Tibial nerve (tissue), 4 donors: ENCODE data around the gene LRCOL1. TPM values are rescaled to one million over a fixed set of nuclear protein-coding genes. Genes with fewer than 3 reads are reported as not detected.

Source experiments
- DNase-seq, 2 donors: peaks; one replicate each; pipeline ENCODE4 v3.0.0-alpha.2; 2019; ENCODE audit warnings: low spot score in 2 of 2
- H3K27ac ChIP-seq, 4 donors: fragments of 200-600 bp; sonication (generic) in 3 of 4; one replicate each; pipeline ENCODE4 v1.5.1; 2017 to 2019; ENCODE audit warnings: mild to moderate bottlenecking in 1 of 4
- H3K27me3 ChIP-seq, 2 donors: fragments of 200-600 bp; sonication (generic) in 1 of 2; one replicate each; pipeline versions ENCODE4 v1.5.1 to v1.6.0; 2017 to 2019
- H3K36me3 ChIP-seq, 3 donors: fragments of 200-600 bp; sonication (generic); one replicate each; pipeline ENCODE4 v1.5.1; 2018 to 2019
- H3K4me1 ChIP-seq, 4 donors: fragments of 200-600 bp; sonication (generic) in 3 of 4; one replicate each; pipeline ENCODE4 v1.5.1; 2017 to 2019
- H3K4me3 ChIP-seq, 4 donors: fragments of 200-600 bp; sonication (generic) in 3 of 4; one replicate each; pipeline ENCODE4 v1.5.1; 2017 to 2019; ENCODE audit warnings: mild to moderate bottlenecking in 1 of 4, moderate library complexity in 1 of 4
- H3K9me3 ChIP-seq, 4 donors: fragments of 200-600 bp; sonication (generic) in 3 of 4; one replicate each; pipeline ENCODE4 v1.5.1; 2017 to 2019
- CTCF ChIP-seq, 5 experiments: fragments of 200-600 bp in 3 of 5; fragments of 450-650 bp in 2 of 5; sonication (generic) in 3 of 5; IDR thresholded peaks; one replicate each; pipeline ENCODE4 v1.5.1; 2016 to 2019; ENCODE audit warnings: antibody characterized with exemption in 5 of 5, mild to moderate bottlenecking in 3 of 5, moderate library complexity in 2 of 5
- EP300 ChIP-seq, 2 donors: sonication (generic); formaldehyde crosslinking; IDR thresholded peaks; one replicate each; pipeline ENCODE4 v1.6.1; 2017; ENCODE audit warnings: antibody characterized with exemption in 2 of 2, mild to moderate bottlenecking in 1 of 2
- POLR2A ChIP-seq, 2 donors: fragments of 450-650 bp; IDR thresholded peaks; one replicate each; pipeline ENCODE4 v1.6.1; 2017; ENCODE audit warnings: antibody characterized with exemption in 2 of 2, mild to moderate bottlenecking in 2 of 2, moderate library complexity in 2 of 2
- WGBS, 2 donors: methylation state at CpG; one replicate each; pipeline ENCODE4 v1.1.5; 2018; 5-methylcytosine and 5-hydroxymethylcytosine counted together
- total RNA-seq, 4 donors: library from RNA; depleted of rRNA; stranded (reverse); fragments of >200 nt; gene quantifications; one replicate each; pipeline ENCODE4 v1.1.0, GENCODE V29; 2016

The LRCOL1 gene
- total RNA-seq, 4 donors from 2014 or later: not detected

- no peak for DNase-seq
- Histone ChIP-seq H3K9me3 (peaks cover 0 to under 1% (median 0%) of the 10 kb centered on the region in 4 donors), H3K27ac (no peak overlapping the region), H3K36me3 (peaks cover 0 to 39% (median 0%) of the 10 kb centered on the region in 3 donors), H3K4me1 (peaks cover 0 to 29% (median 0%) of the 10 kb centered on the region in 4 donors), H3K27me3 (peaks cover 0 to 2% of the 10 kb centered on the region in 2 donors), H3K4me3 (no peak overlapping the region)
- WGBS, 2 donors: 62 to 63% methylated on average over 22 to 24 of the region's 29 CpGs
- TF ChIP-seq POLR2A (IDR thresholded peaks at IDR 0.05): no peak
- no peak for TF ChIP-seq EP300 (IDR thresholded peaks at IDR 0.05)
- TF ChIP-seq CTCF (IDR thresholded peaks at IDR 0.05): no peak
Observed at GRCh38 chr12:132583736-132584135, 26.6 kb downstream of the LRCOL1 start.

- Histone ChIP-seq H3K4me1 (peaks cover 0 to 32% (median 0%) of the 10 kb centered on the region in 4 donors), H3K27me3 (no peaks in the 10 kb centered on the region), H3K36me3 (peaks cover 0 to 43% (median 0%) of the 10 kb centered on the region in 3 donors), H3K4me3 (peak overlapping the region in 1 of 4 donors; percentile 42), H3K27ac (no peak overlapping the region), H3K9me3 (no peaks in the 10 kb centered on the region)
- 56 to 57% methylated on average over 5 to 48 of the region's 50 CpGs for WGBS, 2 donors
- TF ChIP-seq EP300 (IDR thresholded peaks at IDR 0.05) (no peak), CTCF (IDR thresholded peaks at IDR 0.05) (no peak), POLR2A (IDR thresholded peaks at IDR 0.05) (no peak)
- no peak for DNase-seq
Observed at GRCh38 chr12:132583411-132583710, 27.0 kb downstream of the LRCOL1 start.

- TF ChIP-seq POLR2A (IDR thresholded peaks at IDR 0.05): no peak
- TF ChIP-seq EP300 (IDR thresholded peaks at IDR 0.05): no peak
- TF ChIP-seq CTCF (IDR thresholded peaks at IDR 0.05): no peak
- Histone ChIP-seq H3K27me3 (no peaks in the 10 kb centered on the region), H3K4me3 (peak overlapping the region in 3 of 4 donors; percentile 10 to 42 (median 18)), H3K27ac (peak overlapping the region in 3 of 4 donors; percentile 36 to 74 (median 37)), H3K9me3 (no peaks in the 10 kb centered on the region), H3K36me3 (peaks cover 0 to 49% (median 0%) of the 10 kb centered on the region in 3 donors), H3K4me1 (peaks cover 0 to 32% (median 0%) of the 10 kb centered on the region in 4 donors)
- DNase-seq: no peak
- WGBS, 2 donors: 32 to 60% methylated on average over 21 to 82 of the region's 89 CpGs
Observed at GRCh38 chr12:132582582-132583410, 27.6 kb downstream of the LRCOL1 start.

GRCh38 chr12:132582058-132582420 lies 28.3 kb downstream of the LRCOL1 start:
- no peaks in the 10 kb centered on the region for H3K27me3 ChIP-seq
- TF ChIP-seq POLR2A (IDR thresholded peaks at IDR 0.05) (no peak), EP300 (IDR thresholded peaks at IDR 0.05) (no peak)
- peaks cover 0 to 32% (median 0%) of the 10 kb centered on the region in 4 donors for H3K4me1 ChIP-seq
- WGBS, 2 donors: 42 to 49% methylated on average over 16 to 24 of the region's 24 CpGs
- no peaks in the 10 kb centered on the region for H3K9me3 ChIP-seq
- peak overlapping the region in 1 of 4 donors; percentile 74 for H3K27ac ChIP-seq
- peak overlapping the region in 3 of 4 donors; percentile 10 to 42 (median 18) for H3K4me3 ChIP-seq
- H3K36me3 ChIP-seq: peaks cover 0 to 56% (median 0%) of the 10 kb centered on the region in 3 donors
- no peak for DNase-seq

- Histone ChIP-seq H3K9me3 (no peaks in the 10 kb centered on the region), H3K27ac (peak overlapping the region in 1 of 4 donors; percentile 74), H3K4me1 (peaks cover 0 to 32% (median 0%) of the 10 kb centered on the region in 4 donors), H3K36me3 (peaks cover 0 to 62% (median 0%) of the 10 kb centered on the region in 3 donors), H3K4me3 (no peak overlapping the region), H3K27me3 (no peaks in the 10 kb centered on the region)
- TF ChIP-seq EP300 (IDR thresholded peaks at IDR 0.05) (no peak), POLR2A (IDR thresholded peaks at IDR 0.05) (no peak), CTCF (IDR thresholded peaks at IDR 0.05) (no peak)
- 81 to 100% methylated on average over 1 to 12 of the region's 17 CpGs for whole genome bisulfite sequencing, 2 donors
- no peak for DNase-seq
Observed at GRCh38 chr12:132581348-132582057, 28.9 kb downstream of the LRCOL1 start.
